DND-41 (cell line): ENCODE data around the gene NAT9.

ENCODE experiments used
- EZH2 ChIP-seq: IDR thresholded peaks from 3 replicates; pipeline ENCODE4 v1.6.1; 2012; ENCODE audit warnings: borderline replicate concordance, low read depth, mild to moderate bottlenecking, moderate library complexity, low read length, inconsistent platforms; ENCODE audit not compliant: severe bottlenecking
- TF ChIP-seq, protein P1 (sequence below): IDR thresholded peaks from 2 replicates; pipeline ENCODE4 v1.5.1; 2012; ENCODE audit warnings: borderline replicate concordance, low read length, moderate library complexity, mild to moderate bottlenecking; ENCODE audit not compliant: poor library complexity, severe bottlenecking; ENCODE audit errors: extremely low read depth

DNA sequence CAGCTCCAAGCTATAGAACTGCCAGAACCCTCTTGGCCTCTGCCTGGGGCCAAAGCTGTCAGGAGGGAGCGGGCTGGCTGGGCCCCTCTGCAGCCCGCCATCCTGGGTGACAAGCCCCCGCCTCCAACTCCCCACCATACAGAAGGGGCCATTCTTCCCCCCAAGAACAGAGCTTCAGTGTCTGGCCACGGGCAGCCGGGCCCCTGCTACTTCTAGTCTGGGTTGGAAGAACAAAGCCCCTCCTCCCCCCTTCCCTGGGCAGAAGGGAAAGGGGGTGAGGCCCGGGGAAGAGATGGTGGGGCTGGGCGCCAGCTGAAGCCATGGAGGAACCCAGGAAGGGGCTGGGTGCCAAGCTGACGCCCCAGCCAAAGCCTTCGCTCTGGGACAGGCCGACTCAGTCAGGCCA, 9.0 kb downstream of the NAT9 start:
- TF ChIP-seq, protein P1, sequence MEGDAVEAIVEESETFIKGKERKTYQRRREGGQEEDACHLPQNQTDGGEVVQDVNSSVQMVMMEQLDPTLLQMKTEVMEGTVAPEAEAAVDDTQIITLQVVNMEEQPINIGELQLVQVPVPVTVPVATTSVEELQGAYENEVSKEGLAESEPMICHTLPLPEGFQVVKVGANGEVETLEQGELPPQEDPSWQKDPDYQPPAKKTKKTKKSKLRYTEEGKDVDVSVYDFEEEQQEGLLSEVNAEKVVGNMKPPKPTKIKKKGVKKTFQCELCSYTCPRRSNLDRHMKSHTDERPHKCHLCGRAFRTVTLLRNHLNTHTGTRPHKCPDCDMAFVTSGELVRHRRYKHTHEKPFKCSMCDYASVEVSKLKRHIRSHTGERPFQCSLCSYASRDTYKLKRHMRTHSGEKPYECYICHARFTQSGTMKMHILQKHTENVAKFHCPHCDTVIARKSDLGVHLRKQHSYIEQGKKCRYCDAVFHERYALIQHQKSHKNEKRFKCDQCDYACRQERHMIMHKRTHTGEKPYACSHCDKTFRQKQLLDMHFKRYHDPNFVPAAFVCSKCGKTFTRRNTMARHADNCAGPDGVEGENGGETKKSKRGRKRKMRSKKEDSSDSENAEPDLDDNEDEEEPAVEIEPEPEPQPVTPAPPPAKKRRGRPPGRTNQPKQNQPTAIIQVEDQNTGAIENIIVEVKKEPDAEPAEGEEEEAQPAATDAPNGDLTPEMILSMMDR, result no peak
- TF ChIP-seq EZH2, result no peak
